OCI-LY7 (cell line): ENCODE data around the gene ANKS1B. TPM values are rescaled to one million over a fixed set of nuclear protein-coding genes. Genes with fewer than 3 reads are reported as not detected.

Experiments used
- BruUV-seq: library from RNA; stranded (reverse); fragments of 400-500 nt; replicated peaks from 2 replicates; lab custom pipeline; 2021; lab: Mats Ljungman, UMichigan
- CTCF ChIA-PET: fragments of 300-600 bp; sonication (Branson Sonifier 250); formaldehyde crosslinking; loops from one replicate; lab custom pipeline; 2022; ENCODE audit warnings: antibody characterized with exemption; ENCODE audit not compliant: unreplicated experiment; lab: Charles Lee
- POLR2A ChIA-PET: fragments of 300-600 bp; sonication (Branson Sonifier 250); formaldehyde crosslinking; loops from one replicate; lab custom pipeline; 2022; ENCODE audit warnings: antibody characterized with exemption; lab: Charles Lee
- DNase-seq: peaks from one replicate; pipeline ENCODE4 v3.0.0-alpha.2; 2015; ENCODE audit warnings: low spot score
- H2AFZ ChIP-seq: fragments of 200-600 bp; sonication (generic), shearing (Covaris generic); 2 replicates; pipeline ENCODE4 v1.6.1; 2014; ENCODE audit warnings: mild to moderate bottlenecking, antibody characterized with exemption, low read length, moderate library complexity
- H3K27ac ChIP-seq: fragments of 200-600 bp; sonication (generic); 2 replicates; pipeline ENCODE4 v1.5.1; 2014; ENCODE audit warnings: mixed run types, low read depth, mild to moderate bottlenecking, moderate library complexity, low read length, inconsistent platforms; ENCODE audit not compliant: poor library complexity, severe bottlenecking
- H3K36me3 ChIP-seq: fragments of 200-600 bp; sonication (generic); 2 replicates; pipeline ENCODE4 v1.6.1; 2014; ENCODE audit warnings: mild to moderate bottlenecking, antibody characterized with exemption, low read length, moderate library complexity, mixed read lengths; ENCODE audit not compliant: insufficient read depth
- H3K4me1 ChIP-seq: fragments of 200-600 bp; sonication (generic); 2 replicates; pipeline ENCODE4 v1.5.1; 2014; ENCODE audit warnings: mild to moderate bottlenecking, low read length; ENCODE audit not compliant: insufficient read depth, poor library complexity, severe bottlenecking
- H3K4me2 ChIP-seq: fragments of 200-600 bp; sonication (generic); 2 replicates; pipeline ENCODE4 v1.6.1; 2014; ENCODE audit warnings: mild to moderate bottlenecking, low read length
- H3K4me3 ChIP-seq: fragments of 200-600 bp; sonication (generic); 2 replicates; pipeline ENCODE4 v1.5.1; 2014; ENCODE audit warnings: mild to moderate bottlenecking, low read depth, low read length; ENCODE audit not compliant: poor library complexity, severe bottlenecking
- H3K79me2 ChIP-seq: fragments of 200-600 bp; sonication (generic); 2 replicates; pipeline ENCODE4 v1.6.1; 2016; ENCODE audit warnings: low read depth, mild to moderate bottlenecking, low read length, moderate library complexity, mixed read lengths; ENCODE audit not compliant: insufficient read depth
- H3K9me2 ChIP-seq: fragments of 200-600 bp; sonication (generic); 2 replicates; pipeline ENCODE4 v1.6.1; 2016; ENCODE audit warnings: mild to moderate bottlenecking, low read length, mixed read lengths; ENCODE audit not compliant: insufficient read depth
- H3K9me3 ChIP-seq: fragments of 200-600 bp; sonication (generic); 2 replicates; pipeline ENCODE4 v1.6.1; 2014; ENCODE audit warnings: mild to moderate bottlenecking, mixed run types, low read length, mixed read lengths
- H4K20me1 ChIP-seq: fragments of 200-600 bp; sonication (generic); 2 replicates; pipeline ENCODE4 v1.6.1; 2014; ENCODE audit warnings: mild to moderate bottlenecking, antibody characterized with exemption, low read length, moderate library complexity, mixed read lengths; ENCODE audit not compliant: insufficient read depth
- CTCF ChIP-seq: fragments of 200-600 bp; sonication (generic); conservative IDR thresholded peaks from 2 replicates; pipeline ENCODE4 v1.5.1; 2014; ENCODE audit warnings: mild to moderate bottlenecking, antibody characterized with exemption, low read length, moderate library complexity, mixed read lengths
- EZH2phosphoT487 ChIP-seq: fragments of 200-600 bp; sonication (generic); IDR thresholded peaks from 2 replicates; pipeline ENCODE4 v1.6.1; 2018; ENCODE audit warnings: low read depth, borderline replicate concordance, mild to moderate bottlenecking, mixed run types, antibody characterized with exemption, low read length, moderate library complexity, mixed read lengths
- intact Hi-C: fragments of 100-400 bp; cut with micrococcal nuclease; formaldehyde crosslinking; loops from one replicate; pipeline ENCODE4 v1.10.0; 2022; ENCODE audit not compliant: unreplicated experiment
- total RNA-seq, 2 experiments: library from RNA; depleted of rRNA in 1 of 2; stranded (reverse); fragments of >200 nt in 1 of 2; shearing (Covaris generic) in 1 of 2; gene quantifications; 2 replicates each; pipeline ENCODE4 v1.2.3, GENCODE V29; 2014 to 2022

The ANKS1B gene
- total RNA-seq, 2 experiments from 2014 or later = 2.9 to 6.0 TPM

- Histone ChIP-seq H3K4me1 (peaks cover 57% of the 10 kb centered on the region), H4K20me1 (no peaks in the 10 kb centered on the region), H3K36me3 (peaks cover 9% of the 10 kb centered on the region), H2AFZ (peak overlapping the region; percentile 84), H3K9me2 (no peaks in the 10 kb centered on the region), H3K79me2 (no peaks in the 10 kb centered on the region), H3K4me3 (peak overlapping the region; percentile 27), H3K27ac (peak overlapping the region; percentile 97), H3K4me2 (peak overlapping the region; percentile 66), H3K9me3 (peaks cover 19% of the 10 kb centered on the region; the same call in 1 of the 2 replicates)
- POLR2A ChIA-PET = interaction anchor here (0.7 to 2.7 kb wide), 13 partner anchors 12 to 1333 kb away, joined by 3 to 9 read pairs (median 3); no protein-coding TSS in a partner anchor
- CTCF ChIA-PET = no interaction called here
- no TSS peak for BruUV-seq
- no peak for DNase-seq
- intact Hi-C loops = no loop called here
- TF ChIP-seq EZH2phosphoT487 (no peak), CTCF (no peak)
These were observed 239.6 kb downstream of the ANKS1B start for GRCh38 chr12:99745121-99745520.

GRCh38 chr12:99736760-99737269 is 247.9 kb downstream of the ANKS1B start:
- Histone ChIP-seq H3K4me1 (peaks cover 15% of the 10 kb centered on the region), H4K20me1 (no peaks in the 10 kb centered on the region), H3K9me3 (peaks cover 2% of the 10 kb centered on the region; the same call in 1 of the 2 replicates), H3K4me3 (no peak overlapping the region), H3K4me2 (no peak overlapping the region), H2AFZ (peak overlapping the region; percentile 1; the same call in 1 of the 2 replicates), H3K79me2 (no peaks in the 10 kb centered on the region), H3K36me3 (peaks cover 10% of the 10 kb centered on the region; the same call in 1 of the 2 replicates), H3K27ac (no peak overlapping the region), H3K9me2 (no peaks in the 10 kb centered on the region)
- no peak for DNase-seq
- BruUV-seq = no TSS peak
- TF ChIP-seq CTCF (no peak), EZH2phosphoT487 (no peak)
- ChIA-PET CTCF (no interaction called here), POLR2A (interaction anchor here (0.6 to 1.1 kb wide), 3 partner anchors 42 to 936 kb away, joined by 3 to 5 read pairs (median 4); no protein-coding TSS in a partner anchor)
- intact Hi-C loops = no loop called here

- Histone ChIP-seq H3K36me3 (peaks cover 4% of the 10 kb centered on the region; the same call in 1 of the 2 replicates), H3K79me2 (no peaks in the 10 kb centered on the region), H3K4me1 (peaks cover 15% of the 10 kb centered on the region), H2AFZ (no peak overlapping the region), H3K4me3 (no peak overlapping the region), H3K27ac (no peak overlapping the region), H3K9me3 (0 out of 2 replicates have a peak, but pooled peaks cover 6% of the 10 kb centered on the region), H3K9me2 (no peaks in the 10 kb centered on the region), H3K4me2 (no peak overlapping the region), H4K20me1 (no peaks in the 10 kb centered on the region)
- no TSS peak for BruUV-seq
- DNase-seq = no peak
- ChIA-PET POLR2A (interaction anchor here (0.7 kb wide), 1 partner anchor 1896 kb away, joined by 3 read pairs; no protein-coding TSS in a partner anchor), CTCF (no interaction called here)
- TF ChIP-seq EZH2phosphoT487 = no peak
- no peak for TF ChIP-seq CTCF
- intact Hi-C loops = no loop called here
These were observed 252.6 kb downstream of the ANKS1B start for GRCh38 chr12:99732131-99732530.
